Mesangial cell (primary cell): ENCODE measurements around the gene TRIM33. TPM values are rescaled to one million over a fixed set of nuclear protein-coding genes. Genes with fewer than 3 reads are reported as not detected.

Experiments used
- total RNA-seq: library from RNA; depleted of rRNA; stranded (reverse); fragments of >200 nt; gene quantifications from 2 replicates; pipeline ENCODE4 v1.2.3, GENCODE V29; 2015

The TRIM33 gene
- total RNA-seq = 11.2 and 16.1 TPM in 2 replicates

GRCh38 chr1:114511032-114511785 is at the start of gene TRIM33:
TRIM33 (minus strand) TSS chr1:114511203; CDS start chr1:114511076, 127 bp downstream.

Other genes starting within 250 kb of the TRIM33 start
- gene BCAS2, start 70.4 kb upstream of the TRIM33 start, total RNA-seq = 22.6 and 42.4 TPM in 2 replicates
- gene DENND2C, start 158.8 kb upstream of the TRIM33 start, total RNA-seq = 0.33 and 0.89 TPM in 2 replicates
- gene AMPD1, start 184.3 kb upstream of the TRIM33 start, total RNA-seq = not detected in 2 replicates
- 33.2 and 55.1 TPM in 2 replicates for gene NRAS, start 205.6 kb upstream of the TRIM33 start, total RNA-seq
- 320 and 424 TPM in 2 replicates for gene CSDE1, start 246.8 kb upstream of the TRIM33 start, total RNA-seq